GM18907 (cell line): ENCODE results near the gene ATP8B3.
"Not testable (repeated sequence)": the region's sequence is repeated elsewhere in the genome, so short reads cannot be mapped to it uniquely, and the experiment has no call there.

Experiments
- ATAC-seq: cut with Tn5 transposase; IDR thresholded peaks from one replicate; pipeline ENCODE4 v1.9.1; 2021; ENCODE audit warnings: mild to moderate bottlenecking, moderate library complexity; ENCODE audit not compliant: unreplicated experiment

Gene ATP8B3

DNA sequence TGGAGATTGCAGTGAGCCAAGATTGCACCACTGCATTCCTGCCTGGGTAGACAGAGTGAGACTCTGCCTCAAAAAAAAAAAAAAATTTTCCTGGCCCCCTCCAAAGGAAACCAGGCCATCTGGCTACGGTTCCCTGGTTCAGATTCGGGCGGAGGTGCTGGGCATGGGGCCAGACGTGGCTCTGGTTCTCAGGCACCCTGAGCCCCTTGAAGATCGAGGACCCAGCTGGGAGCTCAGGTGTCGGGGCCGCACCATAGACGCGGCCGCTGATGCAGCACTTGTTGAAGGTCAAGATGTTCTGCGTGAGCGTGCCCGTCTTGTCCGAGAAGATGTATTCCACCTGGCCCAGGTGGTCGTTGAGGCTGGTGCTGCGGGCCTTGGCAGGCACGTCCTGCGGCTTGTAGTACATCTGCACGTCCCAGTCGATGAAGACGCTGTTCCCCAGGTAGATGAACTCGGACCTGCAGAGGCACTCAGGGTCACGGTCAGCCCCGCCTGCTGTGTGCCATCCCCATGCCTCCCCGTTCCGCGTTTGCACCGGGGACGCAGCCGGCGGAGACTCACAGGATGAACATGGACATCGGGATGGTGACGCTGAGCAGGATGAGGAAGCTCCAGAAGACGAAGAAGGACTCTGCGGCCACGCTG lies 12.3 kb downstream of the ATP8B3 start:
- ATAC-seq: no peak

GRCh38 chr19:1797313-1797712 lies 14.8 kb downstream of the ATP8B3 start:
- not testable (repeated sequence) for ATAC-seq

DNA sequence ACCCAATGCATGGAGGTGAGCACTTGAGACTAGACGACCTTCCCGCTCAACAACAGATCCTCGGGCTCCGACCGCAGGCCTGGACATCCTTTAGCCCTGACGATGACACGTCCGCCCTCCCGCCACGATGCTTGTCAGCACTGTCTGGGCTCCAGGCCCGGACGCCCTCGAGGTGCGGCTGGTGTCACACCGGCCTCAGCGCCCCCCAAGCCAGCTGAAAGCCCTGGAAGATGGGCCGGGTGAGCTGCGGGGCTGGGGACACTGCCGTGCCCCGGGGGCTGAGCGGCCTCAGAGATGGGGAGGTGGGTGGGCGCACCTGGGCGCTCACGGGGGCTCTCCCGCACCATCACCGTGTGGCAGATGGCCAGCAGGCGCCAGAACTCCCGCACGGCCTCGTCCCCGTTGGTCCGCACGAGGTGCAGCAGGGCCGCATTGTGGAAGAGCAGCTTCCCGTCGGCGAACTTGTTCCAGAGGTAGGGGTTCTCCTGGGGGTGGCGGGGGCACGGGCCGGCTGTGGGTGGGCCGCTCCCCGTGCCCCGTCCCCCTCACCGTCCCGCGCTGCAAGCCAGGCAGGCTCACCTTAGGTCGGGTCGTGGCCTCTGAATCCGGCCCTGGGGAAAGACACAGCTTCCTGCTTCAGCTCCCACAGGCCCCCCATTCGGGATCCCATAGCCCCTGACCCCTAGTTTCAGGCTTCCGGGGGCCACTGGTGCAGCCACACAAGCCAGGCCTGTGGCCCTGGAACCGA lies 15.5 kb downstream of the ATP8B3 start:
- no peak for ATAC-seq

DNA sequence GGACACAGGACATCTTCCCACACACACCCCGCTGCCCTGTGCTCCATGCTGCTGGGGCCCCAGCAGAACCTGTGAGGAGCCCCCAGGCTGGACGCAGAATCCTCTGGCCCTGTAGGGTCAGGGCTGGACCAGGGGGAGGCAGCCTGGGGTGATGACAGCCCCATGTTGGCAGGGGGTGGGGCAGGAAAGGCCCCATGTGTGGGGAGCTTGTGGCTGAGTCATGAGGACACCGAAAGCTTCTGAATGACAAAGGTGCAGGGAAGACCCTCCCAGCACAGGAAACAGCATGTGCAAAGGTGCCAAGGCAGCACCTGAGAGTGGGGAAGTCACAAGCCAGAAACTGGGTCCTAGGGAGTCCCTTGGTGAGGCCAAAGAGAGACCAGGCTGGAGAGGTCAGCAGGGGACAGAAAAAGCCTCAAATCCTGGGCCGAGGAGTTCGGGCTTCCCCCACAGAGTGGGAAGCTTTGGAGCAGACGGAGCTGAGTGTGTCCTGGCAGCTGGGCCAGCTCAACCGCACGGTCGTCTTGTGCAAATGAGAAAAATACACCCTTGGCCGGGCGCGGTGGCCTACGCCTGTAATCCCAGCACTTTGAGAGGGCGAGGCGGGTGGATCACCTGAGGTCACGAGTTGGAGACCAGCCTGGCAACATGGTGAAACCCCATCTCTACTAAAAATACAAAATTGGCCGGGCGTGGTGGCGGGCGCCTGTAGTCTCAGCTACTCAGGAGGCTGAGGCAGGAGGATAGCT lies 17.5 kb downstream of the ATP8B3 start:
- no peak for ATAC-seq

DNA sequence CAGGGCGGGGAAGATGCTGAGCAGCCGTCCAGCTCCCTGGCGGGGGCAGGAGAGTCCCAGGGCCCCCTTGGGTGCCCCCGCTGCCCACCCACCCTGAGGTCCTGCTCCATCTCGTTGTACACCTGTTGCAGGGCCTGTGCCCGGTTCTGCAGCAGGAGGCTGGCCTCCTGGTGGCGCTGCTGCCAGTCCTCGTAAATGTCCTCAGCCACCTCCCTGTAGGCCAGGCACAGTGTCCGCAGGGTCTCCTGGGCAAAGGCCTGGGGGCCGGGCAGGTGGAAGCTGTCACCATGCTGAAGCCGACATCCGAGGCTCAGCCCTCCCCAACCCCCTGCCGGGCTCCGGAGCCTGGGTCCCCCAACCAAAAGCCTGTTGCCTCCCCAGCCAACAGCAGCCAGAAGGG lies 20.2 kb downstream of the ATP8B3 start:
- ATAC-seq: no peak

DNA sequence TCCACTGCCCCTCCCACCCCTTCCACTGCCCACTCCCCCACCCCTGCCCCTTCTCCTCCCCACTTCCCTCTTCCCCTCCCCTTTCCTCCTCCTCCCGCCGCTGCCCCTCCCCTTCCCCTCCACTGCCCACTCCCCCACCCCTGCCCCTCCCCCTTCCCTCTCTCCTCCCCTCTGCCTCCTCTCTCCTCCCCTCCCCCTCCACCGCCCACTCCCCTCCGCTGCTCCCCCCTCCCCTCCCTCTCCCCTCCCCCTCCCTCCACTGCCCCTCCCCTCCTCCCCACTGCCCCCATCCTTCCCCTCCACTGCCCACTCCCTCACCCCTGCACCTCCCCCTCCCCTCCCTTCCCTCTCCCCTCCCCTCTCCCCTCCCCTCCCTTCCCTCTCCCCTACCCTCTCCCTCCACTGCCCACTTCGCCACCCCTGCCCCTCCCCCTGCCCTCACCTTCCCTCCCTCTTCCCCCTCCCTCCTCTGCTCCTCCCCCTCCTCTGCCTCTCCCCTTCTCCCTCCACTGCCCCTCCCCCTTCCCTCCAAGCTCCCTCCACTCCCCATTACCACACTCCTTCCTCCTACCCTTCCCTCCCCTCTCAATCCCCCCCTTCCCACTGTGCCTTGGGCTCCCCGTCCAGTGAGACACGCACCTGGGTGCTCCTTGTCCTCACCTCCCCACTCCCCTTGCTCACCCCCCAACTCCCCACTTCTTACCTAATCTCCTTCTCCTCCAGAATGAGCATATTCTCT lies 21.9 kb downstream of the ATP8B3 start:
- no peak for ATAC-seq

- no peak for ATAC-seq
These were observed 22.6 kb downstream of the ATP8B3 start for GRCh38 chr19:1789261-1790041.

DNA sequence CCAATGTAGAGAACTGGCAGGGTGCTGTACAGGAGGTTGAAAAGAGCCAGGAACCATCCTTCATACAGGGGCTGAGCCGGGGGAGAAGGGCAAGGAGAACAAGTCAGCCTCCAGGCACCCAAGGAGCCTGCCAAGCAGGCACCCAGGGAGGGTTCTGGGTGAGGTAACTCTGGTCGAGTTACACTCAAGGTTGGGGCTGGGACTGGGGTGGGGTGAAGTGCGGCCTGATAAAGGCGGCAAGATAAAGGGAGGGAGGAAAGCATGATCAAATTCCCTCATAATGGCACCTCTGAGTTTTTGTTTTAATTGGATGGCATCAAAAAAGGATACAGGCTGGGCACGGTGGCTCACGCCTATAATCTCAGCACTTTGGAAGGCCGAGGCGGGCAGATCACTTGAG lies 25.0 kb downstream of the ATP8B3 start:
- ATAC-seq: no peak

- no peak for ATAC-seq
These were observed 25.4 kb downstream of the ATP8B3 start for GRCh38 chr19:1786668-1787067.

DNA sequence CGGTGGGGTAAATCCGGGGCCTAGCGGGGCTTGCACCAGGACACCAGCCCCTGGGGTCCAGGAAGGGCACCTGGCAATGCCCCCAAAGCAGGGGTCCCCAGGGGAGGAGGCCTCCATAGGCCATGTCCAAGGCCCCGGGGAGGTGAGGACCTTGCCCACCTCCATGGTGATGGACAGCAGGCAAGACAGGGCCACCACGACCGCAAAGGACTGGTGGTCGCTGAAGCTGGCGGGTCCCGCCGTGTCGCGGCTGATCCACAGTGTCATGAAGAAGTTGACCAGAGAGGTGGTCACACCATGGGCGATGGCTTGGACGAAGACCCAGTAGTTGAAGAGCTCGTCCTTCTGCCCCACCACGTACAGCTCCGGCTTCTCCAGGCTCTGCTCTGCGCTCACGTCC lies 26.8 kb downstream of the ATP8B3 start:
- no peak for ATAC-seq

GRCh38 chr19:1783874-1784273 lies 28.2 kb downstream of the ATP8B3 start:
- no peak for ATAC-seq

DNA sequence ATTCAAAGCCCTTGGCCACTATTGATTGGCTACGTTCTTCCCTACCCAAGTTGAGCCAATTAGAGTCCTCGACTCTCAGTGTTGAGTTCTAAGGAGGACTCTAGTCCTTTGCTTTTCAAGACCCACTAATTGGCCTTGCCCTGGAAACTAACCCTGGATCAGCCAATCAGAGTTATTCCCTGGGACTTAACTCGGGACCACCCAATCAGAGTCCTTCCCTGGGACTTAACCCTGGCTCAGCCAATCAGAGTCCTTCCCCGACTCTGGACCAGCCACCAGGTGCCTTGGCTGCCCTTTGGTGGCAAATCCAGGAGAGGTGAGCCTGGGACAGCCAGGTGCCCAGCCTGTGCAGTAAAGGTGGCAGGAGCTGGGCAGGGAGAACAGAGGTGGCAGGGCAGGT lies 28.7 kb downstream of the ATP8B3 start:
- no peak for ATAC-seq

DNA sequence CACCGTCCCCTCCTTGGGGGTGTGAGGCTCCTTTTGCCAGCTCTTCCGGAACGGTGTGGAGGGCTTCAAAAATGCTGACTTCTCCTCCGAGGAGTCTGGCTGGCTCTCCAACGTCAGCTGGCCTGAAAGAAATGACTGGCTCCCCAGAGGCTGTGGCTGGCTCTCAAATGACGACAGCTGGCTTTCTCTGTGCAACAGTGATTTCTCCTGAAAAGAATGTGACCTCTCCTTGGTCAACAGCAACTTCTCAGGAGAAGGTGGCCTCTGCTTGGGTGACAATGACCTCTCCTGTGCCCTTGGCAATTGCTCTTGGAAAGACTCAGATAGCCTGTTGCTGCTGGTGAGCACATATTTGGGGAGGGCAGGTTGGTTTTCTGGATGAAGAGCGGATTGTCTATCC lies 29.6 kb downstream of the ATP8B3 start:
- ATAC-seq: no peak

DNA sequence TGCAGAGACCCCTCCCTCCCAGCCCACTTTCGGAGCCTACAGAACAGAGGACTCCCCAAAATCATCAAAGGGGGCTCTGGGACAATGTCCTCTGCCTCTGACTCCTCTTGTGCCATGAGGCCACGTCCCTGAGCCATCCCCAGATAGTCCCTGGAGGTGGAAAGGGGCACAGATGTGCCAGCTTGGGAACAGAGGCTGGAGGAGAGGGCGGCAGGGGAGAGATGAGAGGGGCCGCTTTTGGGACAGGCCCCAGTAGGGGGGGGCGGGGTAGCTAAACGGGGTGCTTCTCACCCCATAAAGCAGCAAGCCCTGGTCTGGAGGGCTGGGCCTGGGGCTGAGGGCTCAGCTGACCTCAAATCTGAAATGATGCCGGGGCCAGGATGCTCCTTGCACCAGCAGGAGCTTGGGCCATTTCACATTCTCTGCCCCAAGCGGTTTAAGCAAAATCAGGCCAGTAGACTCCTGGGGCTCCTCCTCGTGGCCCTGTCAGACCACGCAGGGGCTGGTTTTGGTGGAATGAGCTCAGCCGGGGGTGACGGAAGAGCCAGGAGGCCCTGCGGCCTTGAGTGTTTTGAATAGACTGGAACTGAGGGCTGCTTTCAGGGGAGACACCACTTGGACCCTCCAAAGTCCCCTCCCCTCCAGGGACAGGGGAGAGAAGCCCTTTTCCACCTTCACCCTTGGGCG lies 31.7 kb downstream of the ATP8B3 start:
- no peak for ATAC-seq

DNA sequence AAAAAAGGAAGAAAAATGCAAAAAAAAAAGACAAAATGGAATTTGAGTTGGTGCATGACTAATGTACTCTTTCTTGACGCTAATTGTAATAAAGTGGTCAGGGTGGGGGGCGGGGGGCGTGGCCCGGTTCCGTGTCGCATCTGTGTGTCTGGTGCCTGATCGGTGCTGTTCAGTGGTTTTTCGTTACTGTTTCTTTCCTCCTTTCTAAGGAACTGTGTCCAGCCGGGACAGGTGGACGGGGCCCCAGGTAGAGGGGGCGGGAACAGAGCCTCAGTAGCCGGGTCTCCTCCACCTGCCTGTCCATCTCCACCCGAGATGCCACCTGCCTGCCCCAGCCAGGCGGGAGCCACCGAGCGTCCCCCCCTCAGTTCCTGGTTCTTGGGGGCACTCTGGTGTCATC lies 32.5 kb downstream of the ATP8B3 start:
- no peak for ATAC-seq

DNA sequence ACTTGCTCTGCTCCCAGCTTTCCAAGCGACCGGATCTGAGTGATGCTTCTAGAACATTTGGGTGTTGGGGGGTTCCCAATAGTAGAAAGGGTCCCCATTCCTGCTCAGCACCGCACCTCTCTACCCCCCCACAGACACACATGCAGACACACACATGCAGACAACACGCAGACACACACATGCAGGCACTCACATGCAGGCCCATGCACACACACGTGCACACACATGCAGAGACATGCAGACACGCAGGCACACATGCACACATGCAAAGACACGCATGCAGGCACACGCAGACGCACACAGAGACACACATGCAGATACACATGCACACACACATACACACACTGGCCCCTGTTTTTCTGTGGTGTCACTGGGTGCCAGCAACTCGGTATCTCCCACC lies 34.9 kb downstream of the ATP8B3 start:
- ATAC-seq: no peak

DNA sequence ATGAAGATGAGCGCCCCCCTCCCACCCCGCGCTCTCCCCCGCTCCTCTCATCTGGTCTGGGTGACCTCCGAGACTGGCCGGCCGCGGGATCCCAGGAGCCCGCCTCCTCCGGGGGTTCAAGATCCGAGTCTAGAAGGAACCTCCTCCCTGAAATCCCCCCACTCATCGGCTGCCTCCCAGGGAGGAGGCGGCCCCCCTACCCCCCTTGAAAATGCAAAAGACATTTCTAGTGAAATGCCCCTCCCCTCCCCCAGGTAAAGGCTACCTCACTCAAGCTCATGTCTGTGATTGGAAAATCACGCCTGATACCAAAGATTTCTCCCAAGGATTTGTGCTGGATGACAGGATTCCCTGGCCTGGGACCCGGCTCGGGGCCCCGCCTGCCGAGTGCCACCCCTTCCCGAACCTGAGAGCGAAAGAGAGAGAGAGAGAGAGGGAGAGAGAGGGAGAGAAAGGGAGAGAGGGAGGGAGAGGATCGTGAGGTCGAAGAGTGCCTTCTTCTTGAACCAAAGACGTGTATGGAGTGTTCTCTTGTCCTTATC lies 35.4 kb downstream of the ATP8B3 start:
- no peak for ATAC-seq

DNA sequence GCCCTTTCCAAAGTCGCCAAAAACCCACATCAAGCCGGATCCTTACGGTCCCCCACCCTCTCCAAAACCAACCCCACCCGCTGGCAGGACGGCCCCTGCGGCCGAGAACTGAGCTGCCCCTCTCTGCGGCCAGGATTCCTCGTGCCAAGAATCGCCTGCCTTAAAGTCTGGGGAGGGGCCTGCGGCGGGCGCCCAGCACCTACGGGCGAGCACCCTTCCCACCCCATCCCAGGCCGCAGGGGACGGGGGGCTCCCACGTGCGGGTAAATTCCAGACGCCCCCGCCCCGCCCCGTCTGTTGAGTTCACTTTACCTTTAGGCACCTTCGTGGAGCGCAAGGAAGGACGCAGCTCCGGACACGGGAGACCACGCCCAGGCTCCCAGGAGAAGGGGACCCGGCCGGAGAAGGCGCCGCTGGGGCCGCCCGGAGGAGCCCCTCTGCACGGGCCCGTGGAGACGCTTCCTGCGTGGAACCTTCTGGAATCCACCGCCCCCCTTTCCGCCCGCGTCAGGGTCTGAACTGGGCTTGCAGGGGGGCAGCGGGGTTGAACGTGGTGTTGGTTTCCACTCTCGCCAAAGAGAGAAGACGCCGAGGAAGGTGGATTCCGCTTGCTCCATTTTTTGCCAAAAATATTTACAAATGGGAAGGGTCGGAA lies 36.0 kb downstream of the ATP8B3 start:
- no peak for ATAC-seq
